Esophagus squamous epithelium (tissue), 4 donors: ENCODE data around the gene GLIS2.

Source experiments
- CTCF ChIP-seq, 6 experiments: fragments of 450-650 bp in 4 of 6; fragments of 200-600 bp in 2 of 6; sonication (generic) in 2 of 6; IDR thresholded peaks; one replicate each; pipeline ENCODE4 v1.5.1; 2016 to 2019; ENCODE audit warnings: antibody characterized with exemption in 6 of 6, mild to moderate bottlenecking in 4 of 6, moderate library complexity in 4 of 6
- POLR2A ChIP-seq, 4 donors: fragments of 450-650 bp; IDR thresholded peaks; one replicate each; pipeline ENCODE4 v1.6.1; 2017; ENCODE audit warnings: antibody characterized with exemption in 4 of 4, mild to moderate bottlenecking in 4 of 4, moderate library complexity in 3 of 4

DNA sequence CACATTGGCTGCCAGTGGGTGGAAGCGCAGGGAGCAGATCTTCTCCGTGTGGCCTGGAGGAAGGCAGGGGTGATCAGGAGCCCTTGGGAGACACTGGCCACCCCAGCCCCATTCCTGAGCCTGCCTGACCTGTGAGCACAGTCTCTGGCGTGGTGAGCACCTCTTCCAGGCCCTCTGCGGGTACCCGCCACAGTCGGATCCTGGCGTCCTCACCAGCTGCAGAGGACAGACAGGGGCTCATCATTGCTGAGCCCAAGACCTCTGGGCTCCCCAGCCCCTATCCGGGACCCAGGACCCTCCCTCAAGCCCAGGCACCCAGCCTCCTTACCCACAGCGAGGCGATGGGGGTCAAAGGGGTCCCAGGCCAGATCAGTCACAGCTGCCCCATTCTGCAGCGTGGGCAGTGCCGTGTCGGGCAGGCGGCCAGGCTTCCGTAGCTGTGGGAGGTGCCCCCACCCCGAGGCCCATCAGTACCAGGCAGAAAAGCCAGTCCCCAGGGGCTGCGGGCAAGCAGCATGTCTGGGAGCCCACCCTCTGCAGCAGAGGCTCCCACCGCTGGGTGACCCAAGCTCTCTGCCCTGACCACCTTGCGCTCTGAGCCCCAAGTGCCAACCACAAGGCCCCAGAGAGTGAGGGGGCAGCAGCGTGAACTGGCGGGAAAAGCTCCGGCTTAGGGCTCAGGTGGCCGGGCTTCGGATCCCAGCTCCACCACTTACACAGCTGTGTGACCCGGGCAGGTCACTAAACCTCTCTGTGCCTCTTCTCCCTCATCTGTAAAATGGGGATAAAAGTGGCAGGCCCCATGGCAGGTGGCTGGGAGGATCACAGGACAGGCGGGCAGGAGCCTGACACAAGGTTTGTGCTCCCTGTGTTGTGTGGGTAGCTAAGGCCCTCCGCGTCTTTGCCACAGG, 45.4 kb downstream of the GLIS2 start:
- TF ChIP-seq CTCF (IDR thresholded peaks at IDR 0.05) (no peak), POLR2A (IDR thresholded peaks at IDR 0.05) (no peak)
